Loucy (cell line): ENCODE results near the gene PLOD3.

Source experiments
- H2AFZ ChIP-seq: fragments of 200-600 bp; sonication (generic); 2 replicates; pipeline ENCODE4 v1.6.0; 2016; ENCODE audit warnings: antibody characterized with exemption, mild to moderate bottlenecking, low read length, moderate library complexity
- H3F3A ChIP-seq: fragments of 200-600 bp; 2 replicates; pipeline ENCODE4 v1.6.0; 2016; ENCODE audit warnings: antibody characterized with exemption, low read depth, mild to moderate bottlenecking
- H3K27me3 ChIP-seq: fragments of 200-600 bp; sonication (generic); 2 replicates; pipeline ENCODE4 v1.6.1; 2014; ENCODE audit warnings: low read length, mild to moderate bottlenecking; ENCODE audit not compliant: insufficient read depth, poor library complexity, severe bottlenecking
- H3K36me3 ChIP-seq: fragments of 200-600 bp; sonication (generic); 2 replicates; pipeline ENCODE4 v1.6.1; 2016; ENCODE audit warnings: low read length; ENCODE audit not compliant: insufficient read depth
- H3K4me1 ChIP-seq: fragments of 200-600 bp; sonication (generic); 2 replicates; pipeline ENCODE4 v1.5.1; 2014; ENCODE audit warnings: low read length, mild to moderate bottlenecking; ENCODE audit not compliant: insufficient read depth, poor library complexity, severe bottlenecking
- H3K4me2 ChIP-seq: fragments of 200-600 bp; sonication (generic); 2 replicates; pipeline ENCODE4 v1.6.0; 2014; ENCODE audit warnings: antibody characterized with exemption, low read length, low read depth, mild to moderate bottlenecking; ENCODE audit not compliant: poor library complexity, severe bottlenecking
- H3K4me3 ChIP-seq: fragments of 200-600 bp; sonication (generic); 2 replicates; pipeline ENCODE4 v1.5.1; 2014; ENCODE audit warnings: low read length, mild to moderate bottlenecking, mixed read lengths; ENCODE audit not compliant: poor library complexity, severe bottlenecking
- H3K79me2 ChIP-seq: fragments of 200-600 bp; sonication (generic); 2 replicates; pipeline ENCODE4 v1.6.1; 2014; ENCODE audit warnings: low read length; ENCODE audit not compliant: insufficient read depth
- H3K9ac ChIP-seq: fragments of 200-600 bp; sonication (generic); 2 replicates; pipeline ENCODE4 v1.6.0; 2014; ENCODE audit warnings: mild to moderate bottlenecking, low read depth, low read length, moderate library complexity; ENCODE audit not compliant: poor library complexity, severe bottlenecking
- H3K9me2 ChIP-seq: fragments of 200-600 bp; sonication (generic); replicated peaks from 2 replicates; pipeline ENCODE4 v1.6.1; 2016; ENCODE audit warnings: low read depth, low read length, mixed read lengths
- H3K9me3 ChIP-seq: fragments of 200-600 bp; sonication (generic); 2 replicates; pipeline ENCODE4 v1.6.1; 2014; ENCODE audit warnings: mild to moderate bottlenecking, antibody characterized with exemption, low read length, low read depth; ENCODE audit not compliant: insufficient read depth
- H4K20me1 ChIP-seq: fragments of 200-600 bp; sonication (generic); 2 replicates; pipeline ENCODE4 v1.6.0; 2014; ENCODE audit warnings: antibody characterized with exemption, low read length, mild to moderate bottlenecking; ENCODE audit not compliant: insufficient read depth, poor library complexity, severe bottlenecking
- CTCF ChIP-seq: fragments of 200-600 bp; sonication (generic); conservative IDR thresholded peaks from 2 replicates; pipeline ENCODE4 v1.5.1; 2014; ENCODE audit warnings: mild to moderate bottlenecking, antibody characterized with exemption, low read length
- EZH2phosphoT487 ChIP-seq: fragments of 200-600 bp; IDR thresholded peaks from 2 replicates; pipeline ENCODE4 v1.6.1; 2018; ENCODE audit warnings: antibody characterized with exemption, mild to moderate bottlenecking, moderate library complexity, borderline replicate concordance

The PLOD3 gene

DNA sequence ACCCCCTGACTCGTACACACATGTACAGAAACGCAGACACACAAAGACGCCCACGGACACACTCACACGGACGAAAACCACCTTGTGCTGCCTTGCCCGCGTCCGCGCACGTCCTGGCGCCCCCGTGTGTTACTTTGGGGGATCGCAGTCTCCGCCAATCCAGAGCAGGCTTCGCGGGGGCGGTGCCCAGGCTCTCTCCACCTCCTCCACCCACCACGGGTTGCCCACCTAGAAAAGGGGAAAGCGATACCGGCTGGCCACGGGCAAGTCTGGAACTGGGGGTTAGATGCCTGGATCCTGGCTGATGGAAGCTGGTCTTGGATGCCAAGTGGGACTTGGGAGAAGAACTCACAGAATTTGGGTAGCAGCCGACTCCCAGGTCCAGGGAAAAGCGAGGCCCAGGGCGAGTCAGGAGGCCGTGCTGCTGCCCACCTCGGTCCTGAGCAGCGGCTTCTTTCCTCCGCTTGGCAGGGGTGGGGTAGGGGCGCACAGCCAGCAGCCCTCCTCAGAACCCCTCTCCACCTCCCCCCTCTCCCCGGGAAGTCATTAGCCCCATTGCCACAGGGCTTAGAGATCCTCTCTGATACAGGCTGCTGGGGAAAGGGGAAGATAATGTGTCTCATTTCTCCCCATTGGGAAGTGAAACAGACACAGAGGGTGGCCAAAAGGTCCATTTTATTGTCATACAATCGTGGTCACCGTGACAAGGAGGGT, 47.4 kb downstream of the PLOD3 start:
- H3K9ac ChIP-seq = peak overlapping the region; percentile 8
- no peaks in the 10 kb centered on the region for H3K9me3 ChIP-seq
- no peaks in the 10 kb centered on the region for H3F3A ChIP-seq
- H3K4me3 ChIP-seq = peak overlapping the region; percentile 61
- no peaks in the 10 kb centered on the region for H3K36me3 ChIP-seq
- peaks cover 41% of the 10 kb centered on the region for H3K4me1 ChIP-seq
- peak overlapping the region; percentile 78 for H2AFZ ChIP-seq
- H3K27me3 ChIP-seq = no peaks in the 10 kb centered on the region
- H3K4me2 ChIP-seq = peak overlapping the region; percentile 82
- TF ChIP-seq EZH2phosphoT487 (no peak), CTCF (peak; percentile 92)
- H3K79me2 ChIP-seq = no peaks in the 10 kb centered on the region
- no peaks in the 10 kb centered on the region for H3K9me2 ChIP-seq
- H4K20me1 ChIP-seq = peaks cover 6% of the 10 kb centered on the region

- Histone ChIP-seq H4K20me1 (peaks cover 10% of the 10 kb centered on the region), H3K4me1 (peaks cover 41% of the 10 kb centered on the region)
- TF ChIP-seq CTCF (no peak), EZH2phosphoT487 (no peak)
These were observed 48.1 kb downstream of the PLOD3 start for GRCh38 chr7:101169110-101169837.

GRCh38 chr7:101168412-101169049, 48.9 kb downstream of the PLOD3 start:
- Histone ChIP-seq H3K9me3 (no peaks in the 10 kb centered on the region), H3K4me1 (peaks cover 41% of the 10 kb centered on the region), H2AFZ (no peak overlapping the region), H3F3A (no peaks in the 10 kb centered on the region), H3K9me2 (no peaks in the 10 kb centered on the region), H3K27me3 (no peaks in the 10 kb centered on the region), H3K4me2 (no peak overlapping the region), H3K79me2 (0 out of 2 replicates have a peak, but pooled peaks cover 6% of the 10 kb centered on the region), H3K4me3 (no peak overlapping the region), H4K20me1 (peaks cover 16% of the 10 kb centered on the region), H3K9ac (no peak overlapping the region), H3K36me3 (no peaks in the 10 kb centered on the region)
- no peak for TF ChIP-seq CTCF
- TF ChIP-seq EZH2phosphoT487 = no peak

More at GRCh38 chr7:101169110-101169837, 48.1 kb downstream of the PLOD3 start:
- no peak overlapping the region for H3K9ac ChIP-seq
- peak overlapping the region; percentile 78 for H2AFZ ChIP-seq
- peak overlapping the region; percentile 82 for H3K4me2 ChIP-seq
- H3F3A ChIP-seq = no peaks in the 10 kb centered on the region
- no peaks in the 10 kb centered on the region for H3K9me2 ChIP-seq
- H3K36me3 ChIP-seq = no peaks in the 10 kb centered on the region
- H3K4me3 ChIP-seq = peak overlapping the region; percentile 61
- no peaks in the 10 kb centered on the region for H3K27me3 ChIP-seq
- 0 out of 2 replicates have a peak, but pooled peaks cover 2% of the 10 kb centered on the region for H3K79me2 ChIP-seq
- no peaks in the 10 kb centered on the region for H3K9me3 ChIP-seq
